PC-3 (cell line): ENCODE data around the gene SLC16A12. TPM values are rescaled to one million over a fixed set of nuclear protein-coding genes. Genes with fewer than 3 reads are reported as not detected.

Source experiments
- ATAC-seq: fragments of 200-7000 bp; cut with Tn5 transposase; 2 replicates; pipeline ENCODE4 v1.9.1; 2020; ENCODE audit warnings: mild to moderate bottlenecking, moderate library complexity
- BruUV-seq: library from RNA; stranded (reverse); fragments of 400-500 nt; replicated peaks from 2 replicates; lab custom pipeline; 2021; lab: Mats Ljungman, UMichigan
- CTCF ChIA-PET: fragments of 300-600 bp; sonication (Branson Sonifier 250); formaldehyde crosslinking; loops from one replicate; lab custom pipeline; 2022; ENCODE audit warnings: antibody characterized with exemption; lab: Charles Lee
- POLR2A ChIA-PET: fragments of 300-600 bp; sonication (Branson Sonifier 250); formaldehyde crosslinking; loops from one replicate; lab custom pipeline; 2022; ENCODE audit warnings: antibody characterized with exemption; ENCODE audit not compliant: unreplicated experiment; lab: Charles Lee
- DNase-seq: peaks from one replicate; pipeline ENCODE4 v3.0.0-alpha.2; 2015
- H2AFZ ChIP-seq: fragments of 300-600 bp; sonication (generic); 2 replicates; pipeline ENCODE4 v1.6.0; 2016; ENCODE audit warnings: antibody characterized with exemption, low read length
- H3F3A ChIP-seq: fragments of 300-600 bp; sonication (generic); one replicate; pipeline ENCODE4 v1.6.0; 2017; ENCODE audit warnings: antibody characterized with exemption, low read length, control low read depth, mild to moderate bottlenecking; ENCODE audit not compliant: unreplicated experiment
- H3K27ac ChIP-seq: fragments of 300-600 bp; sonication (generic); 2 replicates; pipeline ENCODE4 v1.5.1; 2016; ENCODE audit warnings: mild to moderate bottlenecking, low read length
- H3K27me3 ChIP-seq: fragments of 300-600 bp; sonication (generic); 2 replicates; pipeline ENCODE4 v1.6.1; 2016; ENCODE audit warnings: low read length, mixed read lengths
- H3K36me3 ChIP-seq: fragments of 300-600 bp; sonication (generic); 2 replicates; pipeline ENCODE4 v1.6.1; 2016; ENCODE audit warnings: low read depth, mixed run types, low read length, mixed read lengths
- H3K4me1 ChIP-seq: fragments of 300-600 bp; sonication (generic); 2 replicates; pipeline ENCODE4 v1.5.1; 2016; ENCODE audit warnings: low read length; ENCODE audit not compliant: insufficient read depth
- H3K4me2 ChIP-seq: fragments of 300-600 bp; sonication (generic); 2 replicates; pipeline ENCODE4 v1.6.0; 2016; ENCODE audit warnings: low read length
- H3K4me3 ChIP-seq: fragments of 300-600 bp; sonication (generic); 2 replicates; pipeline ENCODE4 v1.5.1; 2016; ENCODE audit warnings: mild to moderate bottlenecking, low read length, mixed read lengths
- H3K79me2 ChIP-seq: fragments of 300-600 bp; sonication (generic); 2 replicates; pipeline ENCODE4 v1.6.1; 2017; ENCODE audit warnings: low read length, mixed read lengths
- H3K9ac ChIP-seq: fragments of 300-600 bp; sonication (generic); 2 replicates; pipeline ENCODE4 v1.6.0; 2016; ENCODE audit warnings: mild to moderate bottlenecking, low read length
- H3K9me2 ChIP-seq: fragments of 300-600 bp; sonication (generic); replicated peaks from 2 replicates; pipeline ENCODE4 v1.6.1; 2016; ENCODE audit warnings: mixed run types, low read length, mixed read lengths
- H3K9me3 ChIP-seq: fragments of 300-600 bp; sonication (generic); 2 replicates; pipeline ENCODE4 v1.6.1; 2016; ENCODE audit warnings: low read length, mixed read lengths
- H4K20me1 ChIP-seq: fragments of 300-600 bp; sonication (generic); 2 replicates; pipeline ENCODE4 v1.6.1; 2016; ENCODE audit warnings: low read length, mixed read lengths
- CTCF ChIP-seq: fragments of 300-600 bp; sonication (generic); conservative IDR thresholded peaks from 2 replicates; pipeline ENCODE4 v1.5.1; 2017; ENCODE audit warnings: antibody characterized with exemption, low read depth, mild to moderate bottlenecking, low read length
- EZH2 ChIP-seq: fragments of 300-600 bp; sonication (generic); IDR thresholded peaks from one replicate; pipeline ENCODE4 v1.6.1; 2017; ENCODE audit warnings: antibody characterized with exemption, mild to moderate bottlenecking, low read length; ENCODE audit not compliant: unreplicated experiment
- EZH2phosphoT487 ChIP-seq: fragments of 300-600 bp; sonication (generic); IDR thresholded peaks from 2 replicates; pipeline ENCODE4 v1.6.1; 2018; ENCODE audit warnings: mild to moderate bottlenecking, antibody characterized with exemption, low read length, borderline replicate concordance
- intact Hi-C: fragments of 100-400 bp; cut with micrococcal nuclease; formaldehyde crosslinking; loops from 2 replicates; pipeline ENCODE4 v1.9.0; 2023
- total RNA-seq: library from RNA; depleted of rRNA; stranded (reverse); fragments of >200 nt; gene quantifications from 2 replicates; pipeline ENCODE4 v1.2.3, GENCODE V29; 2014

Gene SLC16A12
- total RNA-seq, 1 experiment from 2014 or later = not detected

- Histone ChIP-seq H4K20me1 (no peaks in the 10 kb centered on the region), H3K9me2 (no peaks in the 10 kb centered on the region), H3K4me2 (no peak overlapping the region), H3K27ac (no peak overlapping the region), H3K9me3 (no peaks in the 10 kb centered on the region), H3K4me3 (no peak overlapping the region), H3F3A (no peaks in the 10 kb centered on the region), H3K27me3 (no peaks in the 10 kb centered on the region), H3K4me1 (no peaks in the 10 kb centered on the region), H3K79me2 (no peaks in the 10 kb centered on the region), H3K9ac (no peak overlapping the region), H2AFZ (no peak overlapping the region), H3K36me3 (no peaks in the 10 kb centered on the region)
- ChIA-PET POLR2A (no interaction called here), CTCF (no interaction called here)
- no peak for DNase-seq
- TF ChIP-seq EZH2 = no peak
- no peak for TF ChIP-seq CTCF
- TF ChIP-seq EZH2phosphoT487 = no peak
- no peak for ATAC-seq
- BruUV-seq = no TSS peak
- intact Hi-C loops = no loop called here
Measured at GRCh38 chr10:89442289-89442688, 93.1 kb downstream of the SLC16A12 start.

- H3K9me2 ChIP-seq = no peaks in the 10 kb centered on the region
- H3K36me3 ChIP-seq = no peaks in the 10 kb centered on the region
- no peak for ATAC-seq
- no peaks in the 10 kb centered on the region for H3K79me2 ChIP-seq
- H3K9ac ChIP-seq = no peak overlapping the region
- H3K27ac ChIP-seq = no peak overlapping the region
- intact Hi-C loops = no loop called here
- H3K4me3 ChIP-seq = no peak overlapping the region
- CTCF ChIA-PET = no interaction called here
- DNase-seq = no peak
- BruUV-seq = no TSS peak
- POLR2A ChIA-PET = no interaction called here
- H3K4me1 ChIP-seq = no peaks in the 10 kb centered on the region
- no peaks in the 10 kb centered on the region for H3K27me3 ChIP-seq
- TF ChIP-seq EZH2phosphoT487 (no peak), EZH2 (no peak), CTCF (no peak)
- no peaks in the 10 kb centered on the region for H3F3A ChIP-seq
- no peak overlapping the region for H2AFZ ChIP-seq
- H4K20me1 ChIP-seq = no peaks in the 10 kb centered on the region
- H3K4me2 ChIP-seq = no peak overlapping the region
- no peaks in the 10 kb centered on the region for H3K9me3 ChIP-seq
Measured at GRCh38 chr10:89440226-89441009, 95.0 kb downstream of the SLC16A12 start.

- CTCF ChIA-PET = no interaction called here
- Histone ChIP-seq H3K36me3 (no peaks in the 10 kb centered on the region), H3K4me1 (no peaks in the 10 kb centered on the region), H3K27ac (no peak overlapping the region), H3K27me3 (no peaks in the 10 kb centered on the region), H3K79me2 (no peaks in the 10 kb centered on the region), H2AFZ (no peak overlapping the region), H3K9ac (no peak overlapping the region), H3K9me3 (no peaks in the 10 kb centered on the region), H3K4me3 (no peak overlapping the region), H3F3A (no peaks in the 10 kb centered on the region), H4K20me1 (no peaks in the 10 kb centered on the region), H3K9me2 (no peaks in the 10 kb centered on the region), H3K4me2 (no peak overlapping the region)
- TF ChIP-seq EZH2 = no peak
- TF ChIP-seq EZH2phosphoT487 = no peak
- TF ChIP-seq CTCF = no peak
- POLR2A ChIA-PET = no interaction called here
- ATAC-seq (no peak), DNase-seq (no peak)
- BruUV-seq = no TSS peak
- intact Hi-C loops = no loop called here
Measured at GRCh38 chr10:89438525-89438924, 96.9 kb downstream of the SLC16A12 start.
